K562 (cell line): Measurements from ENCODE around the gene ZCCHC3. TPM values are rescaled to one million over a fixed set of nuclear protein-coding genes. Genes with fewer than 3 reads are reported as not detected.

Experiments used
- CHAMP1 ChIP-seq: fragments of 450-650 bp; IDR thresholded peaks from 2 replicates; pipeline ENCODE4 v1.6.1; 2016; ENCODE audit warnings: mild to moderate bottlenecking
- CREBBP ChIP-seq: IDR thresholded peaks from one replicate; pipeline ENCODE4 v1.6.1; 2012; ENCODE audit warnings: low read depth, mild to moderate bottlenecking, control low read depth, inconsistent platforms, low read length
- DIDO1 ChIP-seq: fragments of 450-650 bp; IDR thresholded peaks from 2 replicates; pipeline ENCODE4 v1.6.1; 2016; ENCODE audit warnings: low read depth, missing biosample characterization, missing genetic modification characterization
- FOS ChIP-seq: IDR thresholded peaks from 3 replicates; pipeline ENCODE4 v1.6.1; 2011; ENCODE audit not compliant: insufficient read length; ENCODE audit errors: extremely low read depth
- HMGXB4 ChIP-seq: sonication (generic); formaldehyde crosslinking; IDR thresholded peaks from 2 replicates; pipeline ENCODE4 v1.8.1; 2023; ENCODE audit warnings: mild to moderate bottlenecking, missing genetic modification reagents
- HNRNPUL1 ChIP-seq: fragments of 200-400 bp; formaldehyde crosslinking; IDR thresholded peaks from 2 replicates; pipeline ENCODE4 v1.6.1; 2017; ENCODE audit warnings: low read length
- MTA1 ChIP-seq: fragments of 450-650 bp; IDR thresholded peaks from 2 replicates; pipeline ENCODE4 v1.6.1; 2017; ENCODE audit warnings: borderline replicate concordance
- MTF1 ChIP-seq: fragments of 250-450 bp; sonication (Bioruptor Pico); IDR thresholded peaks from 2 replicates; pipeline ENCODE4 v1.9.0; 2021; ENCODE audit warnings: moderate library complexity, mild to moderate bottlenecking, inconsistent platforms, borderline replicate concordance
- NFIC ChIP-seq: fragments of 450-650 bp; IDR thresholded peaks from 2 replicates; pipeline ENCODE4 v1.6.1; 2017; ENCODE audit warnings: mild to moderate bottlenecking, inconsistent platforms
- NR0B1 ChIP-seq: fragments of 450-650 bp; IDR thresholded peaks from one replicate; pipeline ENCODE4 v1.6.1; 2018; ENCODE audit warnings: mild to moderate bottlenecking, moderate library complexity; ENCODE audit not compliant: partially characterized antibody
- POLR2AphosphoS2 ChIP-seq: IDR thresholded peaks from 2 replicates; pipeline ENCODE4 v1.6.1; 2012; ENCODE audit warnings: low read length, improper control_type of control experiment
- POLR3A ChIP-seq: IDR thresholded peaks from 2 replicates; pipeline ENCODE4 v1.6.1; 2011; ENCODE audit warnings: borderline replicate concordance, mild to moderate bottlenecking, moderate library complexity; ENCODE audit not compliant: insufficient read length, insufficient read depth; ENCODE audit errors: extremely low read depth
- RBM15 ChIP-seq: fragments of 200-400 bp; formaldehyde crosslinking; IDR thresholded peaks from 2 replicates; pipeline ENCODE4 v1.6.1; 2018; ENCODE audit warnings: mild to moderate bottlenecking, low read length, moderate library complexity; ENCODE audit not compliant: insufficient read depth
- TBL1XR1 ChIP-seq, 2 experiments: IDR thresholded peaks; 2 replicates each; pipeline ENCODE4 v1.6.1; 2012; ENCODE audit warnings: improper control_type of control experiment in 2 of 2, low read length in 2 of 2, mild to moderate bottlenecking in 1 of 2
- TRIM25 ChIP-seq: fragments of 450-650 bp; IDR thresholded peaks from 2 replicates; pipeline ENCODE4 v1.7.0; 2016; ENCODE audit warnings: borderline replicate concordance
- VEZF1 ChIP-seq: fragments of 200-800 bp; sonication (Bioruptor generic); IDR thresholded peaks from 2 replicates; pipeline ENCODE4 v1.6.1; 2017; ENCODE audit warnings: missing genetic modification characterization, missing compliant biosample characterization
- ZNF324 ChIP-seq: fragments of 250-450 bp; sonication (Bioruptor Pico); IDR thresholded peaks from 2 replicates; pipeline ENCODE4 v1.4.0; 2020; ENCODE audit warnings: mild to moderate bottlenecking
- ZNF436 ChIP-seq: fragments of 250-450, 450-650 bp; sonication (Bioruptor Pico); formaldehyde crosslinking; IDR thresholded peaks from 2 replicates; pipeline ENCODE4 v1.7.0; 2020; ENCODE audit warnings: mild to moderate bottlenecking
- ZNF717 ChIP-seq: fragments of 250-450 bp; sonication (Bioruptor Pico); IDR thresholded peaks from 2 replicates; pipeline ENCODE4 v1.5.0; 2021
- polyA plus RNA-seq, 8 experiments: library from polyadenylated mRNA; depleted of rRNA in 4 of 8; stranded (reverse) in 5 of 8; unstranded in 3 of 8; fragments of >200 nt; fragmentation: Nextera tagmentation in 2 of 8; fragmentation: Illumina TruSeq in 1 of 8; extraction: Ambion mirVana in 2 of 8; extraction: Trizol in 1 of 8; gene quantifications; 2 replicates each; pipeline versions ENCODE4 v1.2.1 to v1.2.3, GENCODE V29; 2011 to 2014; ENCODE audit warnings: inconsistent platforms in 1 of 8, missing spikeins in 1 of 8
- total RNA-seq, 7 experiments: library from RNA; depleted of rRNA in 6 of 7; stranded (reverse); fragments of >200 nt in 6 of 7; fragmentation: Illumina TruSeq in 2 of 7; extraction: Trizol in 2 of 7; gene quantifications; 2 replicates each; pipeline versions ENCODE4 v1.2.1 to v1.2.3, GENCODE V29; 2011 to 2021; ENCODE audit warnings: low replicate concordance in 1 of 7

The ZCCHC3 gene
- total and polyA plus RNA-seq, 9 of the 15 experiments (the other 6 are each of a cell fraction or from before 2014, with no cell fraction given) = 2.8 to 23.3 (median 16.5) TPM

GRCh38 chr20:325045-325888 is 27.9 kb downstream of the ZCCHC3 start, which contains the start of gene SOX12 (continued):
- TF ChIP-seq HMGXB4 (CRISPR knock-in tag) (no peak), FOS (no peak), TRIM25 (no peak), POLR3A (no peak), RBM15 (no peak), NFIC (peak; percentile 19; the same call in 1 of the 2 replicates), ZNF717 (CRISPR knock-in tag) (no peak), HNRNPUL1 (no peak), TBL1XR1 (IDR thresholded peaks at IDR 0.05; ENCODE audit: low read length in 2 of 2) (0 out of 4 replicates have a peak, but pooled peaks of 1 of the 2 experiments have one; percentile 16), ZNF324 (CRISPR knock-in tag) (no peak), ZNF436 (no peak), MTA1 (no peak), MTF1 (CRISPR knock-in tag) (no peak), CREBBP (no peak), NR0B1 (no peak), DIDO1 (tag) (no peak), VEZF1 (CRISPR knock-in tag) (peak; percentile 93), POLR2AphosphoS2 (no peak), CHAMP1 (no peak)
